Measurements from ENCODE around the gene AQR. TPM values are rescaled to one million over a fixed set of nuclear protein-coding genes. Genes with fewer than 3 reads are reported as not detected.

Gene AQR
- polyA plus RNA-seq, 1 of the 3 experiments (the other 2 are of a cell fraction): 11.6 TPM

GRCh38 chr15:34976073-34976472 lies 6.5 kb upstream of the AQR start:
- H3F3A ChIP-seq (replicated peaks; ENCODE audit: insufficient read depth): no peaks in the 10 kb centered on the region
- H3K9ac ChIP-seq: no peak overlapping the region
- no peaks in the 10 kb centered on the region for H3K4me1 ChIP-seq (ENCODE audit: control insufficient read depth in 1 of 2, insufficient read depth in 2 of 2, low read depth in 1 of 2, low read length in 1 of 2)
- no peak for TF ChIP-seq RXRA (IDR thresholded peaks at IDR 0.05; ENCODE audit: borderline replicate concordance, low read depth)
- TF ChIP-seq TAF1 (IDR thresholded peaks at IDR 0.05; ENCODE audit: borderline replicate concordance, low read depth, low read length): no peak
- no peak for TF ChIP-seq EP300 (IDR thresholded peaks at IDR 0.05; ENCODE audit: borderline replicate concordance in 1 of 2, low read depth in 1 of 2, low read length in 1 of 2)
- no peak for TF ChIP-seq MXI1 (IDR thresholded peaks at IDR 0.05; ENCODE audit: low read depth, low read length)
- TF ChIP-seq RAD21 (IDR thresholded peaks at IDR 0.05; ENCODE audit: low read length): no peak
- no peak for TF ChIP-seq REST (IDR thresholded peaks at IDR 0.05; ENCODE audit: low read depth, low read length)
- no peak for TF ChIP-seq TEAD4 (IDR thresholded peaks at IDR 0.05; ENCODE audit: borderline replicate concordance, insufficient read depth)
- no peak for TF ChIP-seq FOXM1 (IDR thresholded peaks at IDR 0.05; ENCODE audit: low read depth)
- no peak for TF ChIP-seq PBX3 (IDR thresholded peaks at IDR 0.05)
- no peaks in the 10 kb centered on the region for H3K9me3 ChIP-seq
- CTCF ChIA-PET: no interaction called here
- no peak overlapping the region for H3K4me2 ChIP-seq
- no peaks in the 10 kb centered on the region for H4K20me1 ChIP-seq (ENCODE audit: insufficient read depth)
- 94% methylated on average over 2 of the region's 2 CpGs for WGBS (ENCODE audit: low lambda C conversion rate)
- H3K4me3 ChIP-seq (ENCODE audit: low read depth in 2 of 2, low read length in 1 of 2): no peak overlapping the region
- no peak overlapping the region for H2AFZ ChIP-seq (ENCODE audit: low read depth)
- POLR2A ChIA-PET: interaction anchor here (1.2 kb wide), 1 partner anchor 12 kb away, joined by 3 read pairs; the partner anchor contains the start of gene ZNF770
- no peak for DNase-seq
- H3K27ac ChIP-seq (ENCODE audit: low read depth in 2 of 2, low read length in 1 of 2): no peak overlapping the region
- no peaks in the 10 kb centered on the region; the same call in none of the 2 replicates for H3K79me2 ChIP-seq (ENCODE audit: insufficient read depth)
- peaks cover 0 to 10% of the 10 kb centered on the region in 2 experiments for H3K36me3 ChIP-seq (replicated peaks in 1 of 2; ENCODE audit: control insufficient read depth in 1 of 2, insufficient read depth in 2 of 2, low read length in 1 of 2)
- no peaks in the 10 kb centered on the region for H3K9me2 ChIP-seq
- H3K27me3 ChIP-seq (ENCODE audit: insufficient read depth): no peaks in the 10 kb centered on the region

DNA sequence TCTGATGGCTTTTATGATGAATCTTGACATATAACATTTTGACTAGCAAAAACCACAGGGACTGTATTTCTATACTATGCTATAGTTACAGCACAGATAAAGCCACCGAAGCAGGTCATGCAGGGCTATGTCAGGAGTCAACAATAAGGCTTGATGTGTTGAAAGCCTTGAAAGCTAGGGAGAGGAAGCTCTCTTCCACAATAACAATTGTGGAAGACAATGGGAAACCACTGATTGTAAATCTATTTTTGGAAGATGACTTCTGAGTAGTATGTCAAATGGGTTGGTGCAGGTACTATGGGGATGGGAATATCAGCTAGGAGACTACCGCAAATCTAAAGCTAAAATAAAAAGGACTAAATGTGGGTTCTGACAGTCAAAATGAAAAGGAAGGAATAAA lies 4.0 kb upstream of the AQR start:
- 60% methylated on average over 2 of the region's 2 CpGs for WGBS (ENCODE audit: low lambda C conversion rate)
- DNase-seq: no peak
- no peak for TF ChIP-seq FOXJ3 (CRISPR knock-in tag; IDR thresholded peaks at IDR 0.05)
- no peak for TF ChIP-seq SIN3A (IDR thresholded peaks at IDR 0.05; ENCODE audit: borderline replicate concordance, low read depth, low read length)
- no peak for TF ChIP-seq RXRA (IDR thresholded peaks at IDR 0.05; ENCODE audit: borderline replicate concordance, low read depth)
- TF ChIP-seq NRF1 (IDR thresholded peaks at IDR 0.05; ENCODE audit: low read depth, low read length): no peak
- TF ChIP-seq, protein P1, sequence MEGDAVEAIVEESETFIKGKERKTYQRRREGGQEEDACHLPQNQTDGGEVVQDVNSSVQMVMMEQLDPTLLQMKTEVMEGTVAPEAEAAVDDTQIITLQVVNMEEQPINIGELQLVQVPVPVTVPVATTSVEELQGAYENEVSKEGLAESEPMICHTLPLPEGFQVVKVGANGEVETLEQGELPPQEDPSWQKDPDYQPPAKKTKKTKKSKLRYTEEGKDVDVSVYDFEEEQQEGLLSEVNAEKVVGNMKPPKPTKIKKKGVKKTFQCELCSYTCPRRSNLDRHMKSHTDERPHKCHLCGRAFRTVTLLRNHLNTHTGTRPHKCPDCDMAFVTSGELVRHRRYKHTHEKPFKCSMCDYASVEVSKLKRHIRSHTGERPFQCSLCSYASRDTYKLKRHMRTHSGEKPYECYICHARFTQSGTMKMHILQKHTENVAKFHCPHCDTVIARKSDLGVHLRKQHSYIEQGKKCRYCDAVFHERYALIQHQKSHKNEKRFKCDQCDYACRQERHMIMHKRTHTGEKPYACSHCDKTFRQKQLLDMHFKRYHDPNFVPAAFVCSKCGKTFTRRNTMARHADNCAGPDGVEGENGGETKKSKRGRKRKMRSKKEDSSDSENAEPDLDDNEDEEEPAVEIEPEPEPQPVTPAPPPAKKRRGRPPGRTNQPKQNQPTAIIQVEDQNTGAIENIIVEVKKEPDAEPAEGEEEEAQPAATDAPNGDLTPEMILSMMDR (IDR thresholded peaks at IDR 0.05): no peak
- no peak for TF ChIP-seq REST (IDR thresholded peaks at IDR 0.05; ENCODE audit: low read depth, low read length)
- no peak for TF ChIP-seq GABPA (IDR thresholded peaks at IDR 0.05; ENCODE audit: low read depth)
- TF ChIP-seq ELF1 (IDR thresholded peaks at IDR 0.05): no peak
- no peak for TF ChIP-seq TCF12 (IDR thresholded peaks at IDR 0.05)
- no peak overlapping the region for H3K9ac ChIP-seq
- H3K36me3 ChIP-seq (replicated peaks in 1 of 2; ENCODE audit: control insufficient read depth in 1 of 2, insufficient read depth in 2 of 2, low read length in 1 of 2): peaks cover 0 to 3% of the 10 kb centered on the region in 2 experiments
- no peak overlapping the region for H3K4me3 ChIP-seq (ENCODE audit: low read depth in 2 of 2, low read length in 1 of 2)
- H3K9me2 ChIP-seq: no peaks in the 10 kb centered on the region
- H3K79me2 ChIP-seq (ENCODE audit: insufficient read depth): peaks cover 10% of the 10 kb centered on the region
- ChIA-PET CTCF (interaction anchor here (0.6 kb wide), 1 partner anchor 26 kb away, joined by 3 read pairs; no protein-coding TSS in a partner anchor), POLR2A (interaction anchor here (1.9 kb wide), 1 partner anchor 14 kb away, joined by 7 read pairs; the partner anchor contains the start of gene ZNF770)
- no peaks in the 10 kb centered on the region for H4K20me1 ChIP-seq (ENCODE audit: insufficient read depth)
- no peak overlapping the region for H3K4me2 ChIP-seq
- H2AFZ ChIP-seq (ENCODE audit: low read depth): no peak overlapping the region
- H3K4me1 ChIP-seq (ENCODE audit: control insufficient read depth in 1 of 2, insufficient read depth in 2 of 2, low read depth in 1 of 2, low read length in 1 of 2): peaks cover 0 to under 1% of the 10 kb centered on the region in 2 experiments; a peak in 2 of 4 replicates
- H3F3A ChIP-seq (replicated peaks; ENCODE audit: insufficient read depth): no peaks in the 10 kb centered on the region
- H3K27me3 ChIP-seq (ENCODE audit: insufficient read depth): no peaks in the 10 kb centered on the region
- H3K27ac ChIP-seq (ENCODE audit: low read depth in 2 of 2, low read length in 1 of 2): no peak overlapping the region
- no peaks in the 10 kb centered on the region for H3K9me3 ChIP-seq
